HG02798 (cell line): ENCODE data around the gene VMO1.

Experiments used
- ATAC-seq: cut with Tn5 transposase; IDR thresholded peaks from one replicate; pipeline ENCODE4 v1.9.1; 2021; ENCODE audit warnings: mild to moderate bottlenecking; ENCODE audit not compliant: unreplicated experiment, poor library complexity

VMO1 gene

GRCh38 chr17:4800462-4801196 lies 14.5 kb upstream of the VMO1 start:
- no peak for ATAC-seq

DNA sequence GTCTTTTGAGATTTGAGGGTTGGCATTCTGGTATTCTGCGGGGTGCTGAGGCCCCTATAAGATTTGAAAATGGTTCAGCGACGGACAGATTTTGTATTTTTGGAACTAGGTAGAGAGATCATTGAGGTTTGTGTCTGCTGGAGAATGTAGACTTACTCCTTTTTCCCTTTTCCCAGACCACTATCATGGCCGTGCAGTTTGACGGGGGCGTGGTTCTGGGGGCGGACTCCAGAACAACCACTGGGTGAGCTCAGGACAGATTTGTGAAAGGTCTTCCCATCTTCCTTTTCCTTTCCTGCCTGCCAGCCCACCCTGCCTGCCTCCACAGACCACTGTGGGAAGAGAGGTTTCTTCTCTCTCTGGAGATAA lies 10.4 kb upstream of the VMO1 start:
- ATAC-seq, result no peak

GRCh38 chr17:4795168-4795567 lies 9.0 kb upstream of the VMO1 start:
- no peak for ATAC-seq

GRCh38 chr17:4790705-4791088 lies 4.5 kb upstream of the VMO1 start:
- ATAC-seq, result no peak

DNA sequence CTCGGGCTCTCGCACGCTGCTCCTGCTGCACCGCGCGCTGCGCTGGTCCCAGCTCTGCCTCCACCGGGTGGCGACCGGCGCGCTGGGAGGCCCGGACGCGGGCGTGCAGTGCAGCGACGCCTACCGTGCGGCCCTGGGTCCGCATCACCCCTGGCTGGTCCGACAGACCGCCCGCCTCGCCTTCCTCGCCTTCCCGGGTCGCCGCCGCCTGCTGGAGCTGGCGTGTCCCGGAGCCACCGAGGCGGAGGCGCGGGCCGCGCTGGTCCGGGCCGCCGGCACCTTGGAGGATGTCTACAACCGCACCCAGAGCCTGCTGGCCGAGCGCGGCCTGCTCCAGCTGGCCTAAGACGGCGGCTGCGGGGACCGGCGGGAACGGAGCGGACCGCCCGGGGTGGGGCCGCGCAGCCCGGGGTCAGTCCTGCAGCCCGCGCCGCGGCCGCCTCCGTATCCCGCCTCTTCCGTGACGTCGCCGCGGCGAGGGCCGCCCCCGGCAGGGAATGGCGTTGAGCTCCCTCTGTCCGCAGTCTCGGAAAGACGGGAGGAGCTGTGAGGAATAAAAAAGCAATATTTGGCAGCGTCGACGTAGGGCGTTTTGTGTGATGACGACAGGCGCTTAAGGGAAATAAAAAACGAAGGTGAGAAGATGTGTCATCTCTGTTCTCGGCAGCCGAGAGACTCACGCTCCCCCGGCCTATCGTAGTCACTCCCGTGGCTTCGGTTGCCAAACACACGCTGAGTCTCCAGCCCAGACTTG lies 4.0 kb upstream of the VMO1 start:
- ATAC-seq, result peak; percentile 90

- ATAC-seq, result no peak
These were observed 3.5 kb upstream of the VMO1 start for GRCh38 chr17:4789701-4789950.

GRCh38 chr17:4788807-4789700 lies 2.9 kb upstream of the VMO1 start, which contains the start of gene GLTPD2:
TSS of gene GLTPD2 (plus strand) at chr17:4788964. CDS start at chr17:4789012, 48 bp downstream.
- ATAC-seq, result no peak

DNA sequence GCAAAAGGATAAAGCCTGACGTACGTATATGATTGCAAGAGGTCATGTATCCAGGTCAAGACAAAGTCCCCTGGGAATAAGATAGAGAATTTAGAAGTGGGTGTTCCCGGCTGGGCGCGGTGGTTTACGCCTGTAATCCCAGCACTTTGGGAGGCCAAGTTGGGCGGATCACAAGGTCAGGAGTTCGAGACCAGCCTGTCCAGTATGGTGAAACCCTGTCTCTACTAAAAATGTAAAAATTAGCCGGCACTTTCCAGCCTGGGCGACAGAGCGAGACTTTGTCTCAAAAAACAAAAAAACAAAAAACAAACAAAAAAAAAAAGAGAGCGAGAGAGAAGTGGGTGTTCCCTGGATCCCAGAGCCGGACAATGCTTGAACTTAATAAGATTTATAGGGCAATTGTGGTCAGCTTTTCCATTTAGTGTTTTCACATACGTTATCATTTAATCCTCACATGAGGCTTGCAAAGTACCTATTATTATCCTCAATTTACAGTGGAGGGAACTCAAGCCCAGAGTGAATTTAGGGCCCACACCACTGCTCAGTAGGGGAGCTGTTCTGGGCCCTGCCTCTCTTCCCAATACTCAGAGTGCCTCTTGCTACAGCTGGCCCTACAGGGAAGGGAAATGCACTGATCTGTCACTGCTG lies 2.1 kb upstream of the VMO1 start:
- no peak for ATAC-seq

- ATAC-seq, result no peak
These were observed 352 bp upstream of the VMO1 start for GRCh38 chr17:4786516-4786915.

- ATAC-seq, result no peak
These were observed 656 bp downstream of the VMO1 start for GRCh38 chr17:4785311-4786105.

DNA sequence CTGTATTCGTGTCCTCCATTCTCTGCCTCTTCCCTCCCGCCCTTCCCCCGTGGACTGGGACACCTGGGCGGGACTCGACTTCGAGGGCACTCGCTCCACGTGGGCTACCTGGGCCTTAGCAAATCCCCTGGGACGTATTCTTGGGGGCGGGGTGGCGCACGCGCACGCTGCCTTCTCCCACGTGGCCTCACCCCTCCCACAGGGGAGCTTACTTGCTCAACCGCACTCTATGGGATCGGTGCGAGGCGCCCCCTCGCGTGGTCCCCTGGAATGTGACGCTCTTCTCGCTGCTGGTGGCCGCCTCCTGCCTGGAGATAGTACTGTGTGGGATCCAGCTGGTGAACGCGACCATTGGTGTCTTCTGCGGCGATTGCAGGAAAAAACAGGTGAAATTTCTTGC lies 3.5 kb downstream of the VMO1 start:
- no peak for ATAC-seq

DNA sequence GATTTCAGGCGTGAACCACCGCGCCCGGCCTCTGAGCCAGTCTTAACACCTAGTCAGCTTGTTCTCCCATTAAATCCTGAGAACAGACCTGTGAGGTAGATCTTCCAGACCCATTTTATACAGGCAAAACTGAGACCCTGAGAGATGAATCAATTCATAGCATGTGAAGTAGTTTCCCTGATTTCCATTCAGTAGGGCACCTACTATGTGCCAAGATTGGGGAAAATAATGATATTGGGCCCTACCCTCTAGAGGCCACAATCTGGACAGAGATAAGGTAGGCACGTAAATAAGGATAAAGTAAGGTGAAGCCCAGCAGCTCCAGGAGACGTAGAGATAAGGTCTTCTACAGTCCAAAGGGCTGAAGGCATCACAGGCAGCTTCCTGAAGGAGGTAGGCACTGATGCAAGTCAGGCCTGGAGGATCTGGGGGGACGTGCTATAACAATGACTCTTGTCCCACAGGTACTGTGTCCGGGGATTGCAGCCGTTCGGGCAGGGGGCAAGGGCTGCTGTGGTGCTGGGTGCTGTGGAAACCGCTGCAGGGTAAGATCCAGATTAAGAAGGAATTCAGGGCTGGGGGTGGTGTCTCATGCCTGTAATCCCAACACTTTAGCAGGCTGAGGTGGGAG lies 5.7 kb downstream of the VMO1 start:
- no peak for ATAC-seq

DNA sequence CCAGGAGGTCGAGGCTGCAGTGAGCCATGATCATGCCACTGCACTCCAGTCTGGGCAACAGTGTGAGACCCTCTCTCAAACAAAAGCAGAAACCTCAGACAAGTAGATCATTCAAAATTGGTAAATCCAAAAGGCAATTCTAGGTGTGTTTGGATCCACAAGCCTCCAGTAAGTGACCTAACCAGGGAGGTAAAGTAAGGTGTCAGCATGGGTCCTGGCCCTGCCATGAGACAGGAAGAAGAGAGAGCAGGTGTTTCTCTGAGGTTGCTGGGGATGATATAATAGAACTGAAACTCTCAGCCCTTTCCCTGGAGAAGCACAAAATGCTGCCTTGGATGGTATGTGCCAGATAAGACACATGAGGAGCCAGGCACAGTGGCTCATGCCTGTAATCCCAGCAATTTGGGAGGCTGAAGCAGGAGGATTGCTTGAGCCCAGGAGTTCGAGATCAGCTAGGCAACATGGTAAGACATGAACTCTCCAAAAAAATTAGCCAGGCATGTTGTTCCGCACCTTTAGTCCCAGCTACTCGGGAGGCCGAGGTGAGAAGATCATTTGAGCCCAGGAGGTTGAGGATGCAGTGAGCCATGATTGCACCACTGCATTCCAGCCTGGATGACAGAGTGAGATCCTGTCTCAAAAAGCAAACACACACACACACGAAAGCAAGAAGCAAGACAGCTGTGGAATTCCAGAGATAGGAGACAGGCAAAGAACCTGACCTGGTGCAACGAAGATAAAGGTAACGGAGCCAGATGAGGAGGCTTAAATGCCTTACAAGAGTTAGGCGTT lies 8.0 kb downstream of the VMO1 start:
- ATAC-seq, result no peak

- ATAC-seq, result no peak
These were observed 13.9 kb downstream of the VMO1 start for GRCh38 chr17:4772235-4772613.

DNA sequence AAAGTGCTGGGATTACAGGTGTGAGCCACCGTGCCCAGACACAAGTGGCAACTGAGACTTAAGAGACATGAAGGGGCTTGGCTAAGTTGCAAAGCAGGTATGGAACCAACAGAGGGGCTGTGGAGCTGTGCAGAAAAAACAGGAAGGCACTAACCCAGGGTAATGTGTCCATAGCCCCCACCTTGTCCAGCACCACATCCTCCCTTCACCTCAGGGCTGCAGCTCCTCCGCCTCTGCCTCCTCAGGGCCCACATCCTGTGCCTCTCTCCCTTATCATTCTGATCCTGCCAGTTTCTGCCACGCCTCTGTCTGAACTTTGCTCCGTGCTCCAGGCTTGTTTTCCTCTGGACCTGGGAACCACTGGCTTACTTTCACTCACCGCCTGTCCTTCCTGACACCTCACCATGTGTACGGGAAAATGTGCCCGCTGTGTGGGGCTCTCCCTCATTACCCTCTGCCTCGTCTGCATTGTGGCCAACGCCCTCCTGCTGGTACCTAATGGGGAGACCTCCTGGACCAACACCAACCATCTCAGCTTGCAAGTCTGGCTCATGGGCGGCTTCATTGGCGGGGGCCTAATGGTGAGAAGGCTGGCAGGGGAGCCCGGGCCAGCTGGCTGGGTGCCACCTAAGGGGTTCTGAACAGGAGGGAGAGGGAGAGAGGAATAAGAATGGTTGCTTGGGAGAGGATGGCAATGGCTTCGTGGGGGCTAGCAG lies 14.5 kb downstream of the VMO1 start, which contains the start of gene TM4SF5:
Gene TM4SF5, plus strand, starts transcription at position 368 of the 716 bp plus-strand sequence. Its CDS starts 37 bp downstream, at position 405.
- ATAC-seq, result no peak

GRCh38 chr17:4769628-4770027 lies 16.5 kb downstream of the VMO1 start:
- no peak for ATAC-seq

DNA sequence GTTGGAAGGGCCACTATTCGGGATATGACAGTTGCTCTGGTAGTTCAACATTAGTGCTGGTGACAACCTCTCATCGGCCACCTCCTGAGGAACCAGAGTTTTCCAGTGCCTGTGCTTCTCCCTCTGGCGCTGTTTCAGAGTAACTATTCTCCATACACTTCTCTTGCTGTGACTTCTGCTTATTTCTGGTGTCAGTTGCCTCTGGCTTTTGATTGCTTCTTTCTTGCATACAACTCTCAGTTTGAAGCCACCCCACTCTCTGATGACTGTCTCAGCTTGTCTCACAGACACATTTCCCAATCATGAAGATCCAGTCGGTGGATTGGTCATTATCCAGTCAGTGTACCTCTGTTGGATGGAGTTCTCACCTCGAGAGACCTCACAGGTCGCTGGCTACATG lies 17.9 kb downstream of the VMO1 start:
- ATAC-seq, result no peak

GRCh38 chr17:4766723-4767122 lies 19.4 kb downstream of the VMO1 start:
- no peak for ATAC-seq
